Measurements from ENCODE around the gene OXLD1.

GRCh38 chr17:81683584-81684441 lies 17.4 kb upstream of the OXLD1 start, which contains the start of the genes ARL16 and HGS:
- TF ChIP-seq CTCF (conservative IDR thresholded peaks at IDR 0.05) (no peak), EZH2 (IDR thresholded peaks at IDR 0.05; ENCODE audit: low read depth) (no peak)

Measured in PC-9 (cell line).